GM21529 (cell line): ENCODE measurements around the gene CD36.
A peak's percentile ranks its signal among the peaks of the same experiment; 100 is the strongest.

Experiments
- ATAC-seq: cut with Tn5 transposase; IDR thresholded peaks from one replicate; pipeline ENCODE4 v1.9.1; 2021; ENCODE audit not compliant: unreplicated experiment

CD36 gene

DNA sequence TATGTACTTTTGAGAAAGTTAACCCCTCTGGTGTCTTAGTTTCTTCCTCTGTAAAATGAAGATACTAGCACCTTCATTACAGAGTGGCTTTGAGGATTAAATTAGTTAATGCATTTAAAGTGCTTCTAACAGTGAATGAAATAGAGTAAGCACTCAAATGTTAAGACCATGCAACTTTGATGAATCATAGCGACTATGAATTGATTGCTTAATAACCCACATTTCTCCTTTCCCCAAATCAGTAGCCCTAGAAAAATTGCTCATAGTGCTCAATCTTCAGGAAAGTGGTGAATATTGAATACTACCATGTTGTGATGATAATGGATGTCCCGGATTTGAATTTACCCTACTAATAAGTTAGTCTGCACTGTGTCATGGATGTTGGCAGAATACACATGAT is 48.1 kb downstream of the CD36 start:
- no peak for ATAC-seq

DNA sequence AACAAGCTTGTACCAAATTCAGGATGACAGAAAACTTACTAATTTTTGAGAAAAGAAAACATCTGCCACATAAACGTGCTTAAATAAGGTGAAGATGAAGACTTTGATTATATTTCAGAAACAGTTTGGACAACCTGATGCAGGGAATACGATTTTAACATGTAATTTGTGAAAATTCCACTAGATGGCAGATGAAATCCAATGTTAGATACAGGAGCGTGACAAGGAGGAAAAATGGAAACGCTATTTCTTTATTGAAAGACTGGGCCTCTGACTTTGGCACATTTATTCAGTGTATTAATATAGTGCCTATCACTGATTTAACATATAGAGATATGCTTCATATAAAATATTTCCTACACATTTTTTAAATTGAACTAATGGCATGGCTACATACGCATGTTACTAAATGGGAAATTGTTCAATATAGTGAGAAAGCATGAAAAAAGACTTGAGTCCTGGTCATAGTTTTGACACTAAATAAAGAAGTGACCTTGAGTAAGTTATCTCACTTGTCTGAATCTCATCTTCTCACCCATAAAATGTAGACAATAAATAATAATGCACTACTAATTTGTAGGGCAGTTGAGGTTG is 60.7 kb downstream of the CD36 start:
- peak; percentile 69 for ATAC-seq

DNA sequence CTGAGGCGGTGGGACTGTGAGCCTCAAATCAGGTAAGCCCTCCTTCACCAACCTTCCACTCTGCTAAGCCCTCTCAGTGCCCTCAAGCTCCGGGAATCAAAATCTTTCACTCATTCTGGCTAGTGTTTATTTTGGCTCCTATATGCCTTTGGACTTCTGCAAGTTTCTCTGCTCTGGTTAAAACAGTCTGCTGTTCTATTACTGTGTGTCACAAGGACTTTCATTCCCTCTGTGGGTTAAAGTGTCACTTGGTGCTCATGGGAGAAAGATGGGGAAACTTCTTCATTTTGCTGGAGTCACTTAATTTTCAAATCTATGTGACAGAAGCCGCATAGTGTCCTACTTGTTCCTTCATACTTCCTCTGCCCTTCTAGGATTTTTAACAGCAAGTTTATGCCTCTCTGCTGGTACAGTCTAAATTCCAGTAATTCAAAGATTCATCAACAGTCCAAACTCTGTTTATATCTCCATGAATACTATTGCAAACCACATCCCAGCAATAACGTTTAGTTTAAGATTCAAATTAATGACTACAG is 61.3 kb downstream of the CD36 start:
- no peak for ATAC-seq

DNA sequence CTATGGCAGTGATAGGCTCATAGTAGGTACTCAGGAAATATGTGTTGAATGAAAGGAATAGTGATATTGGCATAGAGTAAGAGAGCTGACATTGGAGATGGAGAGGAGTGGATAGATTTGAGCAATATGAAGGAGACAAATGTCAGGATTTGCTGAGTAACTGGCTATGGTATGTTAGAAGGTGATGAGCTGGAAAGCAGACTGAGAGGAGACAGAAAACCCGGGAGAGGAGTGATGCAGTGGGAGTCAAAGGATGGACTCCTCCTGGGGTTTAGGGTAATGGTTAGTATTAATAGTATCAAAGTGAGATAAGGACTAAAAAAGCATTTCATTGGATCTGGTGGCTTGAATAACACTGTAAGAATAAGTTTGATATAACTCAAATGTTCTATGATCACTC is 64.8 kb downstream of the CD36 start:
- ATAC-seq = no peak

DNA sequence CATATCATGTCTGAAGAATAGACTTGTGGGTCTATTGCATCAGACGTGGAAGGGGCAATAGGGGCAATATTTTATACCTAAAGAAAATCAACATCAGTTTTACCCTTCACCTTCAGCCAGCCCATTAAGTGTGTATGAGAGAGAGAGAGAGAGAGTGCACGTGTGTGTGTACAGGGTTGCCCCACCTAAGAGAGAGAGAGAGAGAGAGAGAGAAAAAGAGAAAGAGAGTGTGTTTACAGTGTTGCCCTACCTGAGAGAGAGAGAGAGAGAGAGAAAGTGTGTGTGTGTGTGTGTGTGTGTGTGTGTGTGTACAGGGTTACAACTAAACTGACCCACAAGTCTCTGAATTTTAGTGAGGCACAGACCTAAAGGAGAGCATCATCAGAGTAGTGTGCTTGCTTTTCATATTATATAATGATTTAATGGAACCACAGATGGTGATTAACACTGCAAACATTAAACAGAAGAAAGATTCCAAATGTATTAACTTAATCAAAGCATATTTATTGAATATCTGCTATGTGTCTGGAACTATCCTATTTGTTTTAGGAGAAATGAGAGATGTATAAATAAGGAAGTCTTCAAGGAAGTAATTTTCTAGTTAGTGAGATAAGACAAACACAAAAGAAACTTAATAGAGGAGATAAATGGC is 66.8 kb downstream of the CD36 start:
- no peak for ATAC-seq

DNA sequence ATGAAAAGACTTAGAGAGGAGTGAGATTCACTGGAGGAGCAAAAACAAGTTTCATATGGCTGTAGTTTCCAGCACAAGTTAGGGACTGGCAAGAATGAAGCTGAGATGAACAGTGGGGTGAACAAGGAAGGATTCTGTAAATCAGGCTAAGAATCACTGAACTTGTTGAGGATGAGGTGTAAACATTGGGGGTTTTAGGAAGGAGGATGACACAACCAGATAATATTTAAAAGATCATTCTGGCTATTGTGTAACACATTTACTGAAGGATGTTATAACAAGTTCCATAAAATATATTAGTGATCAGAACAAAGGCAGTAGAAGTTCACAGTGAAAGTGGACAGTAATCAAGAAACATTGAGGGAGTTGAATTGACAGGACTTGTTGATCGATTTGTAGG is 68.9 kb downstream of the CD36 start:
- no peak for ATAC-seq

DNA sequence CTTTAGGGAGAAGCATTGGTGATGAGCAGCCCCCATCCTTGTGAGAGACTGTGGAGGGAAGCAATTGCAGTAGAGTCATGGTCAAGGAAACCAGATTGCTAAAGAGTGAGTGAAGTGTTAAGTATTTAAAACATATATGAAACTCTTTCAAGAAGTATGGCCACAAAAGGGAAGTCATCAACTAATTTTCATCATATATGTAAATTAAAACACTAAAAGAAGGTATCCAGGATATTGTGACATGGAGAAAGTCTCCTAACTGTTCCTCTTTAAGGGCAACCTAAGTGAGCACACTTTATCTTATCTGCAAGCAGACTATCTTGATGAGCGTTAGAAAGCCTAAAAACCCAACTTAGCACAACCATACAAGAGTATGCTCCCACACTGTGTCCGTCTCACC is 69.7 kb downstream of the CD36 start:
- ATAC-seq = no peak

DNA sequence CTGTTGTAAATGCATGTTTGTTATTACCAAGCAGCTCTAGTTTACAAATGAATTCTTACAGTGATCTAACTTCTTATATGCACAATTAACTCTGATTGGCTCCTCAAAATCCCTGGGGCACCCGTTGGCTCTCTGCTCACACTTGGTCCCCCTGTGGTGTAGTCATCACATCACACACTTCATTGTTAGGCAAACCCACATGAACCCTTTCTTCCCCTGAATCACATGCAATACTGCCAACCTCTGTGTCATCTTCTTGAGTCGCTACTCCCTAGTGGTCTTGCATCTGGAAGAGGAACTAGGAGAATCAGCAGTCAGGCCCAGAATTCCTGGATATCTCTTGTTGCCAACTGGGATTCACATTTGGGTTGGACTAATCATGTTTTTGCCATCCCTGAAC is 73.1 kb downstream of the CD36 start:
- ATAC-seq = no peak

DNA sequence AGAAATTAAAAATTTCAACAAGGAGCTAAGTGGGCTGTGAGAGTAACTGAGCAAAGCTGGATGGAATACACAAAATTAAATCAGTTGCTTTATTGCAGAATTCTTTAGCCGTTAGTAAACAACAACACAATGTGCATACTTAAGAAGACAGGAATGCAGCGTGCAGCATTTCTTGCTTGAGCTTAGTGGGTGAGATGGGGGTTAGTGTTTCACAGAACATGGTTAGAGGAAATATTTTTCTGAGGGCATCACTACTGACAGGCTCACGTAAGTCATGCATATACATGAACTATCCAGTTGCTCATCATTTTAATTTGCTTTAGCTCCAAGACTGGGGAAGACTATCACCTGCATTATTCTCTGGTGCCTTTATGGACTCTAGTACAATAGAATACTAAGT is 80.8 kb downstream of the CD36 start:
- ATAC-seq = no peak

DNA sequence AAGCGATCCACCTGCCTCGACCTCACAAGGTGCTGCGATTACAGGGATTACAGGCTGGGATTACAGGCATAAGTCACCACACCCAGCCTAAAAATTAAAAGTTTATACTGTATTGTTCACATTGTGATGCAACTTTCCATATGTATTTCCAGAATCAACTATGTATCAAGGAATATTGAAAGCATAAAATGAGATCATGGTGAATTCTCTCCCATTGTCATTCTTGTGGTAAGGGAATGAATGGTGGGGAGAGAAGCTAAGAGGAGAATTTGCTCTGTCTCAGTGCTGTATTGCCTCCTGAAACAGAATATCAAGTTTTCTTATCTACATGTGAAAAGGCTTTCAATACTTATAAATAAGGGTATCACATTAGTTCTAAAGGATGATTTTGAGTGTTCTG is 81.7 kb downstream of the CD36 start:
- no peak for ATAC-seq

DNA sequence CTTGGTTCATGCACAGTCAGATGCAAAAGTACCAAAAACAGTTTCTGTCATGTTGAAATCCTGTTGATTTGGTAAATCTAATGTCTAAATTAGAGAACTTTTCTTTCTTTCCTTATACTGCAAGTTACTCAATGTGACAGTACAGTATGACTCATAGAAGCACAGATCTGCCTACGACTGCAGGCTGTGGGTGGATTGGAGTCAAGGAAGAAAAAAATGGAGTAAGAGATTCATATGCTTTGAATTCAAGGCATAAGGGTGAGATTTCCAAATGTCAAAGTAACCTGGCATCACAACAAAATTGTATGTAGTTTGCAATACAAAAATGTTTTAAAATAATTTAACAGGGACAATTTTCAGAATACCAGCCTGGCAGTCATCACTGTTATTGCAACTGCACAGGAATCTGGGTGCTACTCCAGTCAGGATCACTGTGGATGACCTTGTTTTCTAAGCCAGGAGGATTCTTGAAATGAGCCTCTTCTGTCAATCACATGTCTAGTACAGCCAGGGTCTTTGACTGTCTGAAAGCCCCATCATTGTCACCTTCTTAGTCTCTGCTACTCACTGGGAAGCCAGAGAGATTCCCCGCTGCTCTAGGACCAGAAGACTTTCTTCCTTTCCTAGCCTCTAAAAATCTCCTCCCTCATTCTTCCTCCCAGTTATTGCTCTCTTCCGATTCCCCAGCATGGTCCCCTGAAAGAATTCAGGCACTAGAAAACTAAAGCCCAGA is 83.6 kb downstream of the CD36 start:
- no peak for ATAC-seq

DNA sequence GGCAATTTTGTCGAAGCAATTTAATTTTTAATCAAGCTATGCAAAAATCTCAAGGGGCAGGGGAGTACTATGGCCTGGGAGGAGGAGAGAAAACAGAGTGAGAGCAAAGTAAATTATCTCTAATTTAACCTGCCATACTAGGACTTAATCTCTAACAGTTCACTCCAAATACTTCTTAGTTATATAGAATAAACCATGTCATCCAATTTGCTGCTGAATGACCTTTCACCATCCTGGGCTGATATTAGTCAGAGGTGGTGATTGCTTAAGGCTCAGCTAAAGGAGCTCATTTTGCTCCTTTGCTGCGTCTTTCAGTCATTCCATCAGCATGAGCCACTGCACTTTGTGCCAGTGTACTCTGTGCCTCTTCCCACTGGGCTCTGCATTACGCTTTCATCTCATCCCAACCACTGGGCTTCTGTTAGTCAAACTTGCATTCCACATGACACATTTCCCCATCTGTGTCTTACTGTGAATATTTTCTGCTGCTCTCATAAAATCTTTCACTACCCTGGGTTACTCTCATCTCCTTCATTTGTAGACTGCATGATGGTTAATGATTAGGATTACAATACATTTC is 84.3 kb downstream of the CD36 start:
- no peak for ATAC-seq

DNA sequence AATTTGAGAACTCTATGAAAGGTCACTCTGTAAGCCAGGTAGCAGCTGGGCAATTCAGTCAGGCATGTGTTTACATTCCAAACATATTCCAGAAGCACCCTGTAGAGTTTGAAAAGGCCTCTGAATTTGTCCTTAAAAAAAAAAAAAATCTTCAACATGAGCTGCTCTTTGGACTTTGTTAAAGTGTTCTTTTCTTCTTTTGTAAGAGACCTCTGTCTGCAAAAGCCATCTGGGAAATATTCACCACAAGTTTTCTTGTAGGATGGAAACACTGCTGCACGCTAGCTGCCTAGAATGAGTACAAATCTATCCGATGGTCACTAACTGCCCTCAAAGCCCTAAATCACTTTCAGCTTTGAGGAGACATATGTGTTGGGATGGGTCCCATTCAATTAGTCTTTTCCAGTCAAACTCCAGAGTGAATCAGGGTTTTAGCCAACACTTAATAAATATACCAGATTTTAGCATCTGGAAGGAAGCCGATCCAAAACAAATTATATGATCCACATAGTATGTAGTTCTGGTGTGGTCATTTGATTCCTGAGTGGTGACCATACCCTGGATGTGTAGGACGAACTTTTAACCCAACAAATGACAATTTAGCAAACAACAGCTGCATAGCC is 85.9 kb downstream of the CD36 start:
- no peak for ATAC-seq

DNA sequence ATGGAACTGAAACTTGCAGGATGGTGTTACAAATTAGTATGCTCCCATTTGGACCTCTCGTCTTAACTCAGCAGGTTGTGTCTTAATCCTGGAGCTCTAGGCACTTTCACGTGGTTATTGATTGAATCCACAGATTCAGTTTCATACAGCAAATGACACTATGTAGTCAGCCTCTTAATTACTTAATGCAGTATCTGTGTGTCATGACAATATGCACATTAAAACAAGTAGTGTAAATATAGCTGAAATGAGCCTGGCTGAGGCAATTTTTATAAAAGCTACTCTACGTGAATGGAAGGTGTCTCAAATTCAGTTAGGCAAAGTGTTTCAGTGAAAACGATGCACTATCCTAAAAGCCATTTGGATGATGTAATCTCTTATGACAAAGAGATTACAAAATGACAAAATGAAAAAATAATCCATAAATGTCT is 86.8 kb downstream of the CD36 start:
- no peak for ATAC-seq
